Activated T-helper 2 cell treated with anti-CD3 and anti-CD28 coated beads, Interferon-gamma antibody, Interleukin-2, Interleukin-4, amounts not matched to agents 10 μg/mL and 5 μg/mL and 100 μg/mL, durations not matched to agents 14 hours and 24 hours and 36 hours (primary cell): ENCODE data around the gene ACBD6. TPM values are rescaled to one million over a fixed set of nuclear protein-coding genes. Genes with fewer than 3 reads are reported as not detected.

ENCODE experiments used
- DNase-seq: peaks from one replicate; pipeline ENCODE4 v3.0.0; 2021; ENCODE audit warnings: low spot score
- H3K27ac Mint-ChIP-seq: one replicate; pipeline ENCODE4 v1.8.0; 2021; ENCODE audit warnings: mixed read lengths
- H3K27me3 Mint-ChIP-seq: one replicate; pipeline ENCODE4 v1.8.0; 2021; ENCODE audit warnings: low read depth, mixed read lengths
- H3K36me3 Mint-ChIP-seq: one replicate; pipeline ENCODE4 v1.8.0; 2021; ENCODE audit warnings: low read depth, mixed read lengths
- H3K4me1 Mint-ChIP-seq: one replicate; pipeline ENCODE4 v1.8.0; 2021; ENCODE audit warnings: low read depth, mixed read lengths
- H3K4me3 Mint-ChIP-seq: one replicate; pipeline ENCODE4 v1.8.0; 2021; ENCODE audit warnings: low read depth, mild to moderate bottlenecking, moderate library complexity, mixed read lengths
- H3K9me3 Mint-ChIP-seq: one replicate; pipeline ENCODE4 v1.8.0; 2021; ENCODE audit warnings: mixed read lengths
- intact Hi-C: fragments of 100-400 bp; cut with micrococcal nuclease; formaldehyde crosslinking; loops from one replicate; pipeline ENCODE4 v1.15.1; 2023
- total RNA-seq: library from RNA; stranded (reverse); gene quantifications from 2 replicates; pipeline ENCODE4 v1.2.3, GENCODE V29; 2022

The ACBD6 gene
- total RNA-seq, 1 donor from 2014 or later, result 48.9 TPM

GRCh38 chr1:180243517-180244221 is 258.7 kb downstream of the ACBD6 start:
- no peak for DNase-seq
- no peak overlapping the region for H3K27ac Mint-ChIP-seq

GRCh38 chr1:180241716-180242544 is 260.4 kb downstream of the ACBD6 start:
- Mint-ChIP-seq H3K9me3 (no peaks in the 10 kb centered on the region), H3K27ac (no peak overlapping the region), H3K27me3 (peaks cover 54% of the 10 kb centered on the region), H3K4me3 (no peak overlapping the region), H3K4me1 (peaks cover 4% of the 10 kb centered on the region), H3K36me3 (no peaks in the 10 kb centered on the region)
- DNase-seq, result no peak
- intact Hi-C loops, result no loop called here

More at GRCh38 chr1:180243517-180244221, 258.7 kb downstream of the ACBD6 start:
- no peak overlapping the region for H3K4me3 Mint-ChIP-seq
- peaks cover 37% of the 10 kb centered on the region for H3K27me3 Mint-ChIP-seq
- no peaks in the 10 kb centered on the region for H3K36me3 Mint-ChIP-seq
- H3K9me3 Mint-ChIP-seq, result no peaks in the 10 kb centered on the region
- intact Hi-C loops, result no loop called here
- H3K4me1 Mint-ChIP-seq, result peaks cover 7% of the 10 kb centered on the region

- Mint-ChIP-seq H3K4me3 (no peak overlapping the region), H3K9me3 (no peaks in the 10 kb centered on the region), H3K27ac (no peak overlapping the region), H3K27me3 (peaks cover 74% of the 10 kb centered on the region), H3K4me1 (peaks cover 6% of the 10 kb centered on the region), H3K36me3 (no peaks in the 10 kb centered on the region)
- DNase-seq, result no peak
- intact Hi-C loops, result loop anchor here (10.0 kb wide), 2 partner anchors 495 to 1245 kb away; partner anchors contain the start of genes CACNA1E and FAM163A
Measured at GRCh38 chr1:180239145-180240096, 263.0 kb downstream of the ACBD6 start.

DNA sequence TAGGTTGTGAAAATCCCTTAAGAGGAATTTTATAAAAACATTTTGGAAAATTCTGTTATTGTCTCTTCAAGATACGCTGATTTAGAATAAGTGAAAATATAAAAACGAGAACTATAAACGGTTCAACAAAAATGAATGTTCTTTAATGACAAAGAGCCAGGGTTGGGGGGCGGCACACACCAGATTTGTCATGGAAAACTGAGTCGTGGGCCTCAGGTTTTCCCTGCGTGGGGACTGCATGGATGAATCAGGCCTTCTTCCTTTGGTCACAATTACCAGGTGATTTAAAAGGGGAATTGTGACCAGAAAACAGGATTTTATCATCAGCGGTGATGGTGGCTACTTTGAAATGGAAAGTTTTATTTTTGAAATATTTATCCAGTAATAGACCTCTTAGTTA is 263.7 kb downstream of the ACBD6 start:
- Mint-ChIP-seq H3K36me3 (no peaks in the 10 kb centered on the region), H3K4me3 (no peak overlapping the region), H3K27me3 (peaks cover 81% of the 10 kb centered on the region), H3K27ac (no peak overlapping the region), H3K9me3 (no peaks in the 10 kb centered on the region), H3K4me1 (peaks cover 8% of the 10 kb centered on the region)
- intact Hi-C loops, result loop anchor here (10.0 kb wide), 2 partner anchors 494 to 1246 kb away; partner anchors contain the start of genes CACNA1E and FAM163A
- DNase-seq, result no peak

Other genes starting within 250 kb of the ACBD6 start
- not detected in 2 replicates for gene OVAAL, start 56.4 kb upstream of the ACBD6 start, total RNA-seq
- 20.8 and 23.6 TPM in 2 replicates for gene XPR1, start 129.4 kb upstream of the ACBD6 start, total RNA-seq